Fibroblast of peridontal ligament (primary cell): Measurements from ENCODE around the gene MXD3.
"Not testable (repeated sequence)": the region's sequence is repeated elsewhere in the genome, so short reads cannot be mapped to it uniquely, and the experiment has no call there.

Source experiments
- DNase-seq: peaks from one replicate; pipeline ENCODE4 v3.0.0-alpha.2; 2010; ENCODE audit errors: extremely low read depth

Gene MXD3

GRCh38 chr5:177320879-177321278 is 9.2 kb upstream of the MXD3 start:
- no peak for DNase-seq

- DNase-seq, result no peak
Observed at GRCh38 chr5:177319913-177320588, 8.4 kb upstream of the MXD3 start.

- peak; percentile 84 for DNase-seq
Observed at GRCh38 chr5:177317959-177318377, 6.3 kb upstream of the MXD3 start.

DNA sequence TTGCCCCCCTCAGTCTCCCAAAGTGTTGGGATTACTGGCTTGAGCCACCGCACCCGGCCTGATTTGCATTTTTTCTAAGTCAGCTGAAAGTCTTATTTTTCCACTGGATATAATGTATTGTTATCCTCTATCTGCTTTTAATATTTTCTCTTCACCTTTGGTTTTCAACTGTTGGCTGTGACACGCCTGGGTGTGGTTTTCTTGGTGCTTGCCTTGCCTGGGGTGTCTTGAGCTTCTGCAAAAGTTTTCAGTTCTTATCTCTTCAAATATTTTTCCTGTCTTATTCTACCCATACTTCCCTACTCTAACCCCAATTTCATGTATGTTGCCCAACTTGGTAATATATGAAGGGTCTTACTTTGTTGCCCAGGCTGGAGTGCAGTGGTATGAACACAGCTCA is 4.3 kb upstream of the MXD3 start:
- no peak for DNase-seq

- DNase-seq, result no peak
Observed at GRCh38 chr5:177315411-177315810, 3.7 kb upstream of the MXD3 start.

DNA sequence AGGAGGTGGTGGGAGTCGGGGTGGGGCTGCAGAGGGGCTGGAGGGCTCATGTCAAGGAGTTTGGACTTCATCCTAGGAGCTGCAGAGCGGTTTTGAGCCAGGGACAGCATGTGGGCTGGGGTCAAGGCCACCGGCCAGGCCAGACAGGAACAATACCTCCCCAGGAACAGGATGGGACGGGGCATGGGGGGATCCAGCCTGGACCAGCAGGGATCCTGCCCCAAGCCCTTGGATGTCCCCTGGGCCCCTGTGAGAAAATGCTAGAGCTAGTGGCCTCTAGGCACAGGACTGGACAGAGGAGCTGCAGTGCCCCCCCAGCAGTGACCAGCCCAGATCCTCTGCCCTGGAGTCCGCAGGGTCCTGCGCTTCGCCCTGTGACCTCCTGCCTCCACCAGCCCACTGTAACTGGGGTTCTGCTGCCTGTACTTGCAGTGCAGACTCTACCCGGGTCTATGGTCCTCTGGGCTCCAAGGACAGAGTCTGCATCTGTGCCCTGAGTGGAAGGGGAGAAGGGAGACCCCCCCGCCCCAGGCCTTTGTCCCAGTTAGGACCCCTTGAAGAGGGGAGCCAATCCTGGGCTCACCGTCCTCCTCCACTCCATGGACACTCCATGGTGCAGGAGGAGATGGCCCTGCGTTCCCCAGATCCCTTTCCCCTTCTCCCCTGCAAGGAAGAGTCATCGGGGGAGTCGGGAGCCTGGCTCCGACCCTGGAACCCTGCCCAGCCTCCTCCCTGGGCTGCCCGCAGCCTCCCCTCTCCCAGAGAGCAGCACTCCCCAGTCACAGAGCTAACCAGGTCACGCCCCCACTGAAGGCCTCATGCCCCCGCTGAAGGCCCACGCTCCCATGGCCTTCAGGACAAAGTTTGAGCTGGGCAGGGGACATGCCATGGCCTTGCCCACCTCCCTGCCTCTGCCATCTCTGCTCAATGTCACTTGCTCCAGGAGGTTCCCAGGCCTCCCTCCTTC is 3.0 kb upstream of the MXD3 start:
- no peak for DNase-seq

DNA sequence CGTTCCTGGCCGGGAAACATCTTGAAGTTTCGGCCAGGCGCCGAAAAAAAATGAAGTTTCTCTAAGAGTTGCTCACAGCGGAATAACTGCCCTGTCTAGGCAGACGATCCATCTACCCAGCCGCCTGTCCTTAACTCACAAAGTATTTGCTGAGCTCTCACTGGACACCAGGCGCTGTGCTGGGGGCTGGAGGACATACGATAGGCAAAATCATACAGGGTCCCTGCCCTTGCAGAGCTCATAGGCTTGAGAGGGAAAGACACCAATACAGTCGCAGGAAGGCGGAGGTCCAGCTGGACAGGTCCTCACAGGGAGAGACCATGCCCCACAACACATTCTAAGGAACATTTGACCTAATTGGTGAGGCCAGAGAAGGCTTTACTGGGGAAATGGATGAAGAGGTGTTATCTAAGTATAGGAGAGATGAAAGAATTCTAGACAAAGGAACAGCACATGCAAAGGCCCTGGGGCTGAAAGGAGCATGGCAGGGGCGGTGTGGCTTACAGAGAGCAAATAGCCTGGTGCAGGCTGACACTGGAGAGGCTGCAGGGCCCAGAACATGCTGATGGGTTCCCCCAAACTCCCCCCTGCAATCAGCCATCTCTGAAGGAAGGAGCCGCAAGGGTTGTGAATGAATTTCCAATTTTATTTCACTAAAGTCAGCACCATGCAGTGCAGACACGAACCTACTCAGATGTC is 2.0 kb upstream of the MXD3 start:
- DNase-seq, result no peak

DNA sequence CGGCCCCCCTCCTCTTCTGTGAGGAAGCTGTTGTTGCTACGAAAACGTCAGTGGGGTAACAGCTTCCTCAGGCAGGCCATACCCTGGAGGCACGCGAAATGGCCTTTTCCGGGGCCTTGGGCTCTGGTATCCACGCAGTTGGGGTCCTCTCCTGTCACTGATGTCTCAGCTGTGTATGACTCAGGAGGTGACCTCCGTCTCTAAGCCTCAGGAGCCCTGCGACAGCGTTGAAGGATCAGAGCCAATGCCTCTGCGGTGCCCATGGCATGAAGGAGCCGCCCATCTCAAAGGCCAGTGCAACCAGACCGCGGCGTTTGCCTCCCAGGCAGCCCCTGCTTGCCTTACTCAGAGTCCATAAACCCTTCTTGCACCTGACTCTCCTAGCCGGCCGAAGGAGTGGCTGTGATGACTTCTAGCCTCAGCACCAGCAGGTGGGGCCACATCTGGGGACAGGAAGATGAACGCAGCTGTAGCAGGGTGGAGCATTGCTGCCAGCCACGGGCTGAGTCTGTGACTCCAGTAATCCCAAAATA is 1.0 kb upstream of the MXD3 start:
- DNase-seq, result peak; percentile 9

GRCh38 chr5:177311392-177311722 is 341 bp downstream of the MXD3 start:
- no peak for DNase-seq

DNA sequence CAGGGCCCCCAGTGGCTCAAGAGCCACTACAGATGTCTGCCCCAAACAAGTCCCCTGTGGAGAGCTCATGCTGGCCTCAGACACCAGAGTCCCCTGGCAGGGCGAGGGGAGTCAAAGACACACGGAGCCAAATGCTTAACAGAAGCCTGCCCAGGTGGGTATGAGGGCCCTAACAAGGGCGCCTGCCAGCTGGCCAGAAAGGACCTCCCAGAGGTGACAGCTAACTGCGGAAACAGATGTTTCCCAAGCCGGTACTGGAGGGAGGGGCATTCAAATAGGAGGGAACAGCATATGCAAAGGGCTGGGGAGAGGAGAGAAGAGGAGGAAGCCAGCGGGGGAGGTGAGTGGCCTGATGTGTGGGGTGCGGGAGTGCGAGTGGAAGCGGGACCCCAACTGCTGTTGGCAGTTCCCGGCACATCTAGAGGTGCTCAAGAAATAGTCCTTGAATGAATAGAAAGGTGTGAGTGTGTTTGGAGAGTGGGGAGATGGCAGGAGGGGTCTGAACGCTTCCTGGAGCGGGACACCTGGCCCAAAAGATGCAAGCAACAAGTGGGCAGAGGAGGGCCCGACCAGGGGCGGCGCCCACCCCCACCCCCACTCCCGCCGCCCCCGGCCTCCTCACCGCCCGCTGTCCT is 824 bp downstream of the MXD3 start:
- no peak for DNase-seq

- no peak for DNase-seq
Observed at GRCh38 chr5:177310332-177310731, 1.4 kb downstream of the MXD3 start.

DNA sequence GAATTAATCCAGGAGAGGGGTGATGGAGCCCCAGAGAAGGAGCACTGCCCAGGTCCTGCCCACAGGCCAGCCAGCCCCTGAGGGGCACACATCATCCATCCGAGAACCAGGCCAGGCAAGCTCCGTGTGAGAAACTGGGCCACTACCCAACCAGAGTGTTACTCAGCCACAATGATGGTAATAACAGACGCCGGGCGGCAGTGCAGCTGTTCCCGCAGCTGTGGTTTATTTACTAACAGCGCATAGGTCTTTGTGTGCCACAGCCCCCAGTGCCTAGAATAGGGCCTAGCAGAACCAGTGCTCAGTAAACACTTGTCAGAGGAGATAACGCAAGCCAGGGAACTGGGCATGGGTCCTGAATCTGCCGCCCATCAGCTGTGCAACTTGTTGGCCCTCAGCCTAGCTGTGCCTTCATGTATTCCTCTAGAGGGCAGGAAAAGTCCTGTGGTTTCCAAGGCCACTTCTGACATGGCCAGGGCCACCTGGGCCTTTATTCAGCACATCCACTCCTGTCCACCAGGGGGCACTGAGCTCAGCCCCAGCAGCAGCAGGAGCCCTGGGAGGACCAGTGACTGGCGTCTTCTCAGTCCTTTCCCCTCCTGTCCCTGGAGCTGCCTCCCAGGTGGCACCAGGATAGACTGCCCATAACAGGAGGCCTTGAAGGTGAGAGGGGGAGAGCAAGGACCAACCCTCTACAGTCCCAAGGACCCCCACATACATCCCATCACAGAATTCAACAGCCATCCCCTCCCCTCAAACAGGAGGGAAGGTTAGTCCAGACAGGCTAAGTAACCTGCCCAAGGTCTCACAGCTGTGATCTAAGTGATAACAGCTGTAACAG is 2.1 kb downstream of the MXD3 start:
- peak; percentile 56 for DNase-seq

DNA sequence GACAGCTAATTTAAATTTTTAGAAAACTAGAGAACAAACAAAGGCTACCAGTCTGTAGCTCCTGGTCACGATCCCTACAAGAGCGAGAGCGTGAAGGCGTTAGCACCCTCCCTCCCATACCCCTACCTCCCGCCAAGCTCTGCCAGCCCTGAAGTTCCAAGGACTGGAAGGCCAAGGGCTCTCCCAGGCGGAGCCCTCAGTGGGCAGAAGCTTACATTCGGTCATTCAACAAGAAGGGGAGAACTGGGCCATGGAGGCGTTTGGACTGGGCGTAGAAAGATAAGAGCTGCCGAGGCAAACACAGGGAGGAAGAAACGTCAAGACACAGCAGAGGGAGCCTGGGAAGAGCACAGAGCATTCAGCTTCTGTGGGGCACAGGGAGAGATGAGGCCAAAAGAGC is 3.0 kb downstream of the MXD3 start:
- no peak for DNase-seq

DNA sequence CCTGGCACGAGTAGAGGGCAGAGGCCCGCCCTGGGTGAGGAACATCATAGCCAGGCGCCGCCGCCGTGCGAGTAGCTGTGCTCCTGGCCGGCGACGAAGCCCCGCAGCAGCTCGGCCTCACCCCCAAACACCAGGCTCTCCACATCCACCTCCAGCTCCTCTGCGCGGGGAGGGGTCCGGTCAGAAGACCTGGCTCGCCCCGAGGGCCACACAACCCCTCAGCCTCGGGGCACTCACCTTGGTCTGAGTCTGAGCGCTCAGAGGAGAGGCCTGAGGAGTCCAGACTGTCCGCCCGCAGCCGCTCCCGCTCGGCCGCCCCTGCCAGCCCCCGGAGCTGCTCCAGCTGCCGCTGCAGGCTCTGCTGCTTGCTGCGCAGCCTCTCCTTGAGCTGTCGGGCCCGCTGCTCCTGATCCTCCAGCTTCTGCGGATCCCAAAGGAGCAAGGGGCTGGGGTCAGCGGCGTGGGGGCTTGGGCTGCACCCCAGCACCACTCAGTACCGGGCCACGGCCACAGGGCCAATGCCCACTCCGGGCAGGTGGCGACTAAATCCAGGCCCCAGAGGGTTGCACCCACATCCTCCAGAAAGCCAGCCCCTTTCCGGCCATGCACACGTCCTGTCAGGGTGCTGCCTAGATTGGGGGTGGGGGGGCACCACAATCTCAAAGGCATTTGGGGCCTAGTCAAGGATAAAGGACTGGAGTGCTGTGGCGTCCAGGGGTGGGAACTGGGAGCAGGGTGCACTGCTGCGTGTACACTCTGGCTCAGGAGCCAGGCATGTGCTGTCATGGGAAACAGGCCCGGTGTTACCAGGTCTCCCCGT is 3.9 kb downstream of the MXD3 start:
- DNase-seq, result no peak

DNA sequence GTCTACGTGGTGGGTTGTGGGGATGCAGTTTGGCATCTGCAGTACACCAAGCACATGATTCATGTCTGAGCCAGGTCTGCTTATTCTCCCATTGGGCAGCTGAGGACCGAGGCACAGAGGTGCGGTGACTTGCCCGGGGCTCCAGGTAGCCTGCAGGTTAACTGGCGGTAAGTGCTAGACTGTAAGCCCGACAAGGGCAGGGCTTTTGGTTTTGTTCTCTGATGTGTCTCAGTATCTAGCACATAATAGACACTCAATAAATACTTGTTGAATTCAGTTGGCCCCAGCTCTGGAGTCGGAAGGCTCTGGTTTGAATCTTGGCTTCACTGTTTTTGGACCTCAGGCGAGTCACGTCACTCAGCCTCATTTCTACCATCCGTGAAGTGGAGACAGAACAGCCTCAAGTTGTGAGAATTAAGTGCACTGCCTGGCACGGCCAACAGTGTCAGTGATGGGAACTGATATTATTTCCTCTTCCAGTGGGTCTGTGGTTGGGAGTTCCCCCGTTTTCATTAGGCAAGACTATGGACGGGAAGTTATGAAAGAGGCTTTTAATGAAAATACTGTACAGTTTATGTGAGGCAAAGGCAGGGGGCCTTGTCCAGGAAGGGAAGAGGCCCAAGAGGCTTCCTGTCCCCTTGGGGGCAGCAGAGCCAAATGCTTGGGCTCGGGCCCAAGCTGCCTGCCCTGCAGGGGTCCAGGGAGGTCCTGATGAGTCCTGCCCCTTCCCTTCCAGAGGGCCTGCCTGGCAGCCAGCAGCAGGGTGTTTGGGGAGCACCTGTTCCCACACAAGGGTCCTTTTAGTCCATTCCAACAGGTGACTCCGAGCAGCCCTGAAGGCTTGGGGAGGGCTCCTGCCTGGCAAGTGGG is 4.8 kb downstream of the MXD3 start:
- peak; percentile 18 for DNase-seq

DNA sequence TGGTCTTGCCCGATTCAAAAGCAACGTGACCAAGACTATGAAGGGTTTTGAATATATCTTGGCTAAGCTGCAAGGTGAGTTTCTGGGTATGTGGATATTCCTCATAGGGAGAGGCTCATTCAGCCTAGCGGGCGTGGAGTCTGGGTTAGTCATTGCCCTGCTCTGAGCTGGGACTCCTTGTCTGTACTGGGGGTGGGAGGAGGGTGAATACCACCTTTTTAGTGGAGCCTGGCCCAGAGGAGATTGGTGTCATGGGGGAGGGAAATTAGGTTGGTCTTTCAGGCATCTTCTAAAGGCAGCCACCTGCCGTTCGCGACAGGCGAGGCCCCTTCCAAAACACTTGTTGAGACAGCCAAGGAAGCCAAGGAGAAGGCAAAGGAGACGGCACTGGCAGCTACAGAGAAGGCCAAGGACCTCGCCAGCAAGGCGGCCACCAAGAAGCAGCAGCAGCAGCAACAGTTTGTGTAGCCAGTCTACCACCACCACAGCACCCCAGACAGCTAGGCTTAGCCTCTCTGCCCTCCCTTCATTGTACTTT is 5.5 kb downstream of the MXD3 start:
- DNase-seq, result not testable (repeated sequence)

GRCh38 chr5:177304392-177305119 is 7.1 kb downstream of the MXD3 start:
- DNase-seq, result peak; percentile 7

DNA sequence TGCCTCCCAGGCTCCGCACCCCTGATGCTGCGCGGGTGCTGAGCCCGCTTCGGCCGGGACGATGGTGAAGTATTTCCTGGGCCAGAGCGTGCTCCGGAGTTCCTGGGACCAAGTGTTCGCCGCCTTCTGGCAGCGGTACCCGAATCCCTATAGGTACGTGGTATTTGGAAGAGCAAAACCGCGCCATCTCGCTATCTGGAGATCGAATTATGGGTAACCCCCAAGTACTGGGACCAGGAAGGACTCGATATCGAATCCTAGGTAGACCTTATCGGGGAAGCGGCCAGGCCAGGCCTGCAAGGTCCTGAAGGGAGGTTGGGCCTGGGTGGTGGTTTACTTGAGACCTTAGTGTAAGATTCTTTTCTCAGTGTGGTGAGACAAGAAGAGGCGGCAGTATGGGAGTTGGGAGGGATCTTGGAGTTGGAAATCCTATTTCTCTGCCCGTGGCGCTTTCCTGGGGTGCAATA is 7.7 kb downstream of the MXD3 start:
- peak; percentile 19 for DNase-seq
